SK-N-SH (cell line): ENCODE measurements around the gene ERCC5. TPM values are rescaled to one million over a fixed set of nuclear protein-coding genes. Genes with fewer than 3 reads are reported as not detected.

Source experiments
- CTCF ChIA-PET: fragments of 300-600, 350-600 bp; formaldehyde crosslinking; extraction: SDS; loops from one replicate; lab custom pipeline; 2021; lab: Yijun Ruan, JAX
- POLR2A ChIA-PET: fragments of 350-600 bp; sonication (Branson Sonifier 250); formaldehyde crosslinking; extraction: SDS; loops from one replicate; lab custom pipeline; 2020; ENCODE audit warnings: antibody characterized with exemption, inconsistent platforms; lab: Yijun Ruan, JAX
- DNase-seq: peaks from one replicate; pipeline ENCODE4 v3.0.0; 2012
- H2AFZ ChIP-seq: fragments of 200-600 bp; sonication (generic); 2 replicates; pipeline ENCODE4 v1.8.1; 2016; ENCODE audit warnings: antibody characterized with exemption, mild to moderate bottlenecking, low read depth
- H3F3A ChIP-seq: fragments of 200-600 bp; sonication (generic); replicated peaks from 2 replicates; pipeline ENCODE3; 2016; ENCODE audit warnings: antibody characterized with exemption, mild to moderate bottlenecking; ENCODE audit not compliant: insufficient read depth
- H3K27ac ChIP-seq, 2 experiments: fragments of 200-500 bp in 1 of 2; fragments of 200-600 bp in 1 of 2; sonication (Bioruptor generic) in 1 of 2; sonication (generic), shearing (Covaris generic) in 1 of 2; 2 replicates each; pipeline versions ENCODE4 v1.5.1 to v1.6.1; 2014 to 2016; ENCODE audit warnings: low read depth in 2 of 2, inconsistent platforms in 1 of 2, low read length in 1 of 2, mild to moderate bottlenecking in 1 of 2, mixed read lengths in 1 of 2
- H3K27me3 ChIP-seq: fragments of 200-600 bp; sonication (generic), shearing (Covaris generic); 2 replicates; pipeline ENCODE4 v1.6.1; 2016; ENCODE audit warnings: mixed run types; ENCODE audit not compliant: insufficient read depth
- H3K36me3 ChIP-seq, 2 experiments: fragments of 200-500 bp in 1 of 2; fragments of 200-600 bp in 1 of 2; sonication (Bioruptor generic) in 1 of 2; sonication (generic) in 1 of 2; replicated peaks in 1 of 2; 2 replicates each; pipeline versions ENCODE3 to v1.5.1; 2014 to 2016; ENCODE audit warnings: low read length in 1 of 2, mild to moderate bottlenecking in 1 of 2; ENCODE audit not compliant: insufficient read depth in 2 of 2, control insufficient read depth in 1 of 2
- H3K4me1 ChIP-seq, 2 experiments: fragments of 200-500 bp in 1 of 2; fragments of 200-600 bp in 1 of 2; sonication (Bioruptor generic) in 1 of 2; sonication (generic), shearing (Covaris generic) in 1 of 2; 2 replicates each; pipeline versions ENCODE4 v1.5.1 to v1.6.1; 2014 to 2016; ENCODE audit warnings: low read depth in 1 of 2, low read length in 1 of 2, mixed run types in 1 of 2; ENCODE audit not compliant: insufficient read depth in 2 of 2, control insufficient read depth in 1 of 2
- H3K4me2 ChIP-seq: fragments of 200-600 bp; sonication (generic), shearing (Covaris generic); 2 replicates; pipeline ENCODE4 v1.6.1; 2017; ENCODE audit warnings: mixed run types
- H3K4me3 ChIP-seq, 2 experiments: fragments of 200-500 bp in 1 of 2; fragments of 200-600 bp in 1 of 2; sonication (Bioruptor generic) in 1 of 2; sonication (generic), shearing (Covaris generic) in 1 of 2; 2 replicates each; pipeline versions ENCODE4 v1.5.1 to v1.8.1; 2014 to 2016; ENCODE audit warnings: low read depth in 2 of 2, inconsistent platforms in 1 of 2, low read length in 1 of 2, mild to moderate bottlenecking in 1 of 2, mixed read lengths in 1 of 2, moderate library complexity in 1 of 2
- H3K79me2 ChIP-seq: fragments of 200-600 bp; sonication (generic); 2 replicates; pipeline ENCODE4 v1.8.1; 2017; ENCODE audit warnings: mild to moderate bottlenecking; ENCODE audit not compliant: insufficient read depth
- H3K9ac ChIP-seq: fragments of 200-600 bp; sonication (generic); 2 replicates; pipeline ENCODE4 v1.6.1; 2017; ENCODE audit warnings: mixed run types
- H3K9me2 ChIP-seq: fragments of 200-600 bp; sonication (generic); 2 replicates; pipeline ENCODE4 v1.6.1; 2017; ENCODE audit warnings: mixed run types
- H3K9me3 ChIP-seq: fragments of 200-600 bp; sonication (generic); 2 replicates; pipeline ENCODE4 v1.6.1; 2017; ENCODE audit warnings: mixed run types, mild to moderate bottlenecking, moderate library complexity
- H4K20me1 ChIP-seq: fragments of 200-600 bp; sonication (generic); 2 replicates; pipeline ENCODE4 v1.6.1; 2017; ENCODE audit warnings: mild to moderate bottlenecking, mixed run types; ENCODE audit not compliant: insufficient read depth
- CHD2 ChIP-seq: fragments of 150-350 bp; IDR thresholded peaks from 2 replicates; pipeline ENCODE4 v1.6.1; 2018; ENCODE audit warnings: low read length; ENCODE audit not compliant: partially characterized antibody
- CTCF ChIP-seq: fragments of 200-600 bp; sonication (generic); IDR thresholded peaks from 2 replicates; pipeline ENCODE4 v1.6.1; 2017; ENCODE audit warnings: antibody characterized with exemption, mild to moderate bottlenecking, moderate library complexity
- EP300 ChIP-seq, 2 experiments: IDR thresholded peaks; 2 replicates each; pipeline versions ENCODE4 v1.4.0 to v1.6.1; 2012; ENCODE audit warnings: borderline replicate concordance in 1 of 2, low read depth in 1 of 2, low read length in 1 of 2
- IRF3 ChIP-seq: fragments of 150-350 bp; IDR thresholded peaks from 2 replicates; pipeline ENCODE4 v1.6.1; 2016; ENCODE audit warnings: mild to moderate bottlenecking, low read depth, low read length
- MAX ChIP-seq: IDR thresholded peaks from 2 replicates; pipeline ENCODE4 v1.4.0; 2012; ENCODE audit warnings: low read depth
- MEF2A ChIP-seq: IDR thresholded peaks from 2 replicates; pipeline ENCODE4 v1.4.0; 2012; ENCODE audit warnings: low read depth, borderline replicate concordance
- MXI1 ChIP-seq: IDR thresholded peaks from 2 replicates; pipeline ENCODE4 v1.6.1; 2012; ENCODE audit warnings: mild to moderate bottlenecking, low read depth, low read length, improper control_type of control experiment
- NFIC ChIP-seq: IDR thresholded peaks from 2 replicates; pipeline ENCODE4 v1.4.0; 2012; ENCODE audit warnings: borderline replicate concordance
- NRF1 ChIP-seq: IDR thresholded peaks from 2 replicates; pipeline ENCODE4 v1.6.1; 2012; ENCODE audit warnings: low read depth, mild to moderate bottlenecking, low read length
- POLR2AphosphoS5 ChIP-seq: IDR thresholded peaks from 2 replicates; pipeline ENCODE4 v1.6.1; 2012; ENCODE audit warnings: low read depth, low read length
- RCOR1 ChIP-seq: fragments of 150-350 bp; IDR thresholded peaks from 2 replicates; pipeline ENCODE4 v1.6.1; 2017; ENCODE audit warnings: antibody characterized with exemption, low read length
- REST ChIP-seq: IDR thresholded peaks from 2 replicates; pipeline ENCODE4 v1.6.1; 2012; ENCODE audit warnings: mild to moderate bottlenecking, low read depth, low read length, moderate library complexity
- RFX5 ChIP-seq: IDR thresholded peaks from 2 replicates; pipeline ENCODE4 v1.6.1; 2012; ENCODE audit warnings: mild to moderate bottlenecking, improper control_type of control experiment, low read length
- SIN3A ChIP-seq: IDR thresholded peaks from 2 replicates; pipeline ENCODE4 v1.6.1; 2012; ENCODE audit warnings: low read depth, mild to moderate bottlenecking, low read length, moderate library complexity, borderline replicate concordance
- TAF1 ChIP-seq: IDR thresholded peaks from 2 replicates; pipeline ENCODE4 v1.6.1; 2012; ENCODE audit warnings: low read depth, mild to moderate bottlenecking, low read length, moderate library complexity, borderline replicate concordance
- TCF12 ChIP-seq: IDR thresholded peaks from 2 replicates; pipeline ENCODE4 v1.4.0; 2012
- YY1 ChIP-seq: IDR thresholded peaks from 2 replicates; pipeline ENCODE4 v1.4.0; 2012; ENCODE audit warnings: low read depth, mild to moderate bottlenecking
- WGBS: methylation state at CpG from one replicate; pipeline ENCODE4 v1.1.6; 2017; ENCODE audit warnings: low lambda C conversion rate; 5-methylcytosine and 5-hydroxymethylcytosine counted together
- polyA plus RNA-seq, 3 experiments: library from polyadenylated mRNA; depleted of rRNA; stranded (reverse); fragments of >200 nt; gene quantifications; 2 replicates each; pipeline ENCODE4 v1.2.3, GENCODE V29; 2012
- TF ChIP-seq, protein P1 (sequence below): IDR thresholded peaks from 2 replicates; pipeline ENCODE4 v1.4.0; 2012; ENCODE audit warnings: low read depth, borderline replicate concordance

Gene ERCC5
- polyA plus RNA-seq, 1 of the 3 experiments (the other 2 are of a cell fraction): 14.1 TPM

DNA sequence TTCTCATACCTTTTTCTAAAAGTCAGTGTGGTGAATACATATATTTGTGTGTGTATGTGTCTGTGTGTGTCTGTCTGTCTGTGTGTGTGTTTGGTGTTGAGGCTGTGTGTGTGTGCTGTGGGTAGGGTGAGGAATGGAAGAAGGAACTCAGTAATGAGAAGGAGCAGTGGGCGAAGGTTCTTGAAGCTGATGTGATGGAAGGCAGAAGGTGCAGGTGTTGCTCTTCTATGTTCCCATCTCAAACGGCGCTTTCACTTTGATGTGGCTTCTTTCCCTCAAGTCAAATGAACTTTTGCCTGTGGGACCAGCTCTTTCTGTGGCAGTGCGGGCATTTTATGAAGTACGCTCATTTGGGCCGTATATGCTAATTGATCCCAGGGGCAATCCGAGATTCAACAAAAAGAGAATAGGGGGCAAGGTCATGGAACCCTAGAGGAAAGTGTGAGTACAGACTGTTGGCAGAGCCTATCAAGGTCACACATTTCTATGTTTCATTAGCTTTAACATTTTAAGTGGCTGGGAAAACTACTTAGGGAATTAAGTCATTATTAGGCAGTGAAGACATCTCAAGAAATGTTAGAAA is 31.7 kb upstream of the ERCC5 start:
- Histone ChIP-seq H4K20me1 (no peaks in the 10 kb centered on the region), H3K4me3 (no peak overlapping the region), H3F3A (peaks cover 13% of the 10 kb centered on the region), H3K4me1 (peaks cover 4 to 16% of the 10 kb centered on the region in 2 experiments; a peak in 3 of 4 replicates), H3K36me3 (peaks cover 23 to 31% of the 10 kb centered on the region in 2 experiments), H3K27me3 (no peaks in the 10 kb centered on the region), H3K4me2 (no peak overlapping the region), H3K9me2 (no peaks in the 10 kb centered on the region)
- POLR2A ChIA-PET: no interaction called here
- CTCF ChIA-PET: interaction anchor here (2.4 kb wide), 1 partner anchor 14 kb away, joined by 10 read pairs; no protein-coding TSS in a partner anchor
- TF ChIP-seq CHD2 (no peak), MXI1 (no peak), SIN3A (no peak), TAF1 (no peak), EP300 (IDR thresholded peaks at IDR 0.05; ENCODE audit: borderline replicate concordance in 1 of 2, low read depth in 1 of 2, low read length in 1 of 2) (no peak), RFX5 (no peak), NFIC (no peak), YY1 (no peak), CTCF (no peak), MAX (no peak), IRF3 (no peak), TCF12 (no peak), POLR2AphosphoS5 (no peak), RCOR1 (no peak), REST (no peak), MEF2A (no peak), NRF1 (no peak)
- TF ChIP-seq, protein P1, sequence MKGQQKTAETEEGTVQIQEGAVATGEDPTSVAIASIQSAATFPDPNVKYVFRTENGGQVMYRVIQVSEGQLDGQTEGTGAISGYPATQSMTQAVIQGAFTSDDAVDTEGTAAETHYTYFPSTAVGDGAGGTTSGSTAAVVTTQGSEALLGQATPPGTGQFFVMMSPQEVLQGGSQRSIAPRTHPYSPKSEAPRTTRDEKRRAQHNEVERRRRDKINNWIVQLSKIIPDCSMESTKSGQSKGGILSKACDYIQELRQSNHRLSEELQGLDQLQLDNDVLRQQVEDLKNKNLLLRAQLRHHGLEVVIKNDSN: no peak
- TF ChIP-seq, all 33 proteins: peak for 0
- 95% methylated on average over 7 of the region's 7 CpGs for WGBS
- no peak overlapping the region for H3K9ac ChIP-seq
- DNase-seq: no peak
- H2AFZ ChIP-seq: no peak overlapping the region
- H3K9me3 ChIP-seq: 0 out of 2 replicates have a peak, but pooled peaks cover 5% of the 10 kb centered on the region
- H3K27ac ChIP-seq: no peak overlapping the region
- H3K79me2 ChIP-seq: peaks cover 64% of the 10 kb centered on the region
